Upper lobe of left lung (tissue), 6 donors: ENCODE results near the gene PLEKHM1. TPM values are rescaled to one million over a fixed set of nuclear protein-coding genes. Genes with fewer than 3 reads are reported as not detected.

ENCODE experiments used
- ATAC-seq, 2 donors: fragments of 200-7000 bp; cut with Tn5 transposase; one replicate each; pipeline ENCODE4 v1.9.1; 2022; ENCODE audit warnings: mild to moderate bottlenecking in 2 of 2, moderate library complexity in 2 of 2; ENCODE audit not compliant: low FRiP score in 2 of 2
- DNase-seq, 2 donors: peaks; one replicate each; pipeline ENCODE4 v3.0.0-alpha.2; 2019 to 2020
- H3K27ac ChIP-seq, 4 donors: fragments of 200-600 bp; sonication (generic); one replicate each; pipeline ENCODE4 v1.5.1; 2016 to 2019
- H3K27me3 ChIP-seq, 4 donors: fragments of 200-600 bp; sonication (generic); one replicate each; pipeline ENCODE4 v1.5.1; 2017 to 2019
- H3K36me3 ChIP-seq, 4 donors: fragments of 200-600 bp; sonication (generic); one replicate each; pipeline ENCODE4 v1.5.1; 2016 to 2019
- H3K4me1 ChIP-seq, 4 donors: fragments of 200-600 bp; sonication (generic); one replicate each; pipeline ENCODE4 v1.5.1; 2018 to 2019
- H3K4me3 ChIP-seq, 4 donors: fragments of 200-600 bp; sonication (generic); one replicate each; pipeline ENCODE4 v1.5.1; 2017 to 2019; ENCODE audit warnings: mild to moderate bottlenecking in 2 of 4, moderate library complexity in 1 of 4
- H3K9me3 ChIP-seq, 4 donors: fragments of 200-600 bp; sonication (generic); one replicate each; pipeline ENCODE4 v1.5.1; 2018 to 2019
- CTCF ChIP-seq, 6 experiments: fragments of 450-650 bp in 4 of 6; fragments of 200-600 bp in 2 of 6; sonication (generic) in 2 of 6; IDR thresholded peaks; one replicate each; pipeline ENCODE4 v1.5.1; 2016 to 2019; ENCODE audit warnings: antibody characterized with exemption in 6 of 6
- EP300 ChIP-seq, 4 donors: sonication (generic); formaldehyde crosslinking; IDR thresholded peaks; one replicate each; pipeline ENCODE4 v1.5.1; 2017; ENCODE audit warnings: antibody characterized with exemption in 4 of 4, control low read depth in 2 of 4
- POLR2A ChIP-seq, 4 donors: fragments of 450-650 bp; IDR thresholded peaks; one replicate each; pipeline ENCODE4 v1.5.1; 2016 to 2017; ENCODE audit warnings: antibody characterized with exemption in 4 of 4, mild to moderate bottlenecking in 2 of 4
- POLR2AphosphoS5 ChIP-seq, 2 donors: sonication (generic); formaldehyde crosslinking; IDR thresholded peaks; one replicate each; pipeline ENCODE4 v1.5.1; 2017; ENCODE audit warnings: antibody characterized with exemption in 2 of 2
- WGBS, 2 donors: methylation state at CpG; one replicate each; pipeline ENCODE4 v1.1.5; 2017 to 2018; 5-methylcytosine and 5-hydroxymethylcytosine counted together
- total RNA-seq, 6 donors: library from RNA; depleted of rRNA in 4 of 6; stranded (reverse); fragments of >200 nt in 4 of 6; gene quantifications; one replicate each; pipeline versions ENCODE4 v1.1.0 to v1.2.1, GENCODE V29; 2016 to 2021
- donor health status: DM: no; HTN: no; CAD: no; lungs with moderate emphysema.
- donor health status: DM: no; HTN: yes; CAD: no; lungs with severe emphysema.

Gene PLEKHM1
- total RNA-seq, 6 donors from 2014 or later: 52.1 to 229 (median 72.0) TPM

GRCh38 chr17:45403906-45404490 is 86.5 kb downstream of the PLEKHM1 start:
- ATAC-seq (no peak), DNase-seq (no peak)
- 97 to 98% methylated on average over 10 of the region's 10 CpGs for WGBS, 2 donors
- H3K27ac ChIP-seq: no peak overlapping the region
- H3K36me3 ChIP-seq: peaks cover 29 to 69% (median 64%) of the 10 kb centered on the region in 4 donors
- no peak overlapping the region for H3K4me3 ChIP-seq
- TF ChIP-seq POLR2A (IDR thresholded peaks at IDR 0.05) (no peak), EP300 (IDR thresholded peaks at IDR 0.05) (no peak), CTCF (IDR thresholded peaks at IDR 0.05) (no peak), POLR2AphosphoS5 (IDR thresholded peaks at IDR 0.05) (no peak)
- H3K27me3 ChIP-seq: no peaks in the 10 kb centered on the region
- H3K4me1 ChIP-seq: peaks cover 28 to 39% (median 35%) of the 10 kb centered on the region in 4 donors
- no peaks in the 10 kb centered on the region for H3K9me3 ChIP-seq

GRCh38 chr17:45402916-45403315 is 87.6 kb downstream of the PLEKHM1 start:
- Histone ChIP-seq H3K27ac (no peak overlapping the region), H3K4me1 (peaks cover 18 to 28% (median 25%) of the 10 kb centered on the region in 4 donors), H3K27me3 (no peaks in the 10 kb centered on the region), H3K9me3 (no peaks in the 10 kb centered on the region), H3K4me3 (no peak overlapping the region), H3K36me3 (peaks cover 29 to 80% (median 70%) of the 10 kb centered on the region in 4 donors)
- TF ChIP-seq POLR2AphosphoS5 (IDR thresholded peaks at IDR 0.05) (no peak), POLR2A (IDR thresholded peaks at IDR 0.05) (no peak), CTCF (IDR thresholded peaks at IDR 0.05) (no peak), EP300 (IDR thresholded peaks at IDR 0.05) (no peak)
- WGBS, 2 donors: 71 to 82% methylated on average over 1 of the region's 1 CpG
- ATAC-seq: no peak
- no peak for DNase-seq

- Histone ChIP-seq H3K36me3 (peaks cover 23 to 98% (median 83%) of the 10 kb centered on the region in 4 donors), H3K27ac (no peak overlapping the region), H3K9me3 (no peaks in the 10 kb centered on the region), H3K4me1 (peaks cover 0 to 11% (median 2%) of the 10 kb centered on the region in 4 donors), H3K27me3 (no peaks in the 10 kb centered on the region), H3K4me3 (no peak overlapping the region)
- 78 to 87% methylated on average over 5 of the region's 5 CpGs for WGBS, 2 donors
- TF ChIP-seq POLR2AphosphoS5 (IDR thresholded peaks at IDR 0.05): no peak
- TF ChIP-seq EP300 (IDR thresholded peaks at IDR 0.05): no peak
- TF ChIP-seq CTCF (IDR thresholded peaks at IDR 0.05): no peak
- no peak for ATAC-seq
- DNase-seq: no peak
Measured at GRCh38 chr17:45398800-45399199, 91.7 kb downstream of the PLEKHM1 start.

- Histone ChIP-seq H3K9me3 (no peaks in the 10 kb centered on the region), H3K4me3 (no peak overlapping the region), H3K36me3 (peaks cover 14 to 91% (median 74%) of the 10 kb centered on the region in 4 donors), H3K4me1 (peaks cover 0 to 11% (median 2%) of the 10 kb centered on the region in 4 donors), H3K27ac (no peak overlapping the region), H3K27me3 (no peaks in the 10 kb centered on the region)
- no peak for TF ChIP-seq CTCF (IDR thresholded peaks at IDR 0.05)
- no peak for TF ChIP-seq POLR2A (IDR thresholded peaks at IDR 0.05)
- TF ChIP-seq EP300 (IDR thresholded peaks at IDR 0.05): no peak
- TF ChIP-seq POLR2AphosphoS5 (IDR thresholded peaks at IDR 0.05): no peak
- ATAC-seq: no peak
- WGBS, 2 donors: 80 to 95% methylated on average over 1 to 5 of the region's 5 CpGs
- DNase-seq: no peak
Measured at GRCh38 chr17:45397796-45398195, 92.7 kb downstream of the PLEKHM1 start.
